ENCODE data around the gene ITPK1.

GRCh38 chr14:93068711-93069110 is 47.0 kb downstream of the ITPK1 start:
- no peak for TF ChIP-seq EZH2phosphoT487 (IDR thresholded peaks at IDR 0.05; ENCODE audit: borderline replicate concordance, low read depth)
- no peak for TF ChIP-seq TCF12 (IDR thresholded peaks at IDR 0.05)
- TF ChIP-seq CTCF (IDR thresholded peaks at IDR 0.05), result no peak
- TF ChIP-seq RAD21 (IDR thresholded peaks at IDR 0.05; ENCODE audit: low read length), result no peak
- no peak for TF ChIP-seq USF1 (IDR thresholded peaks at IDR 0.05; ENCODE audit: borderline replicate concordance, low read depth)
- TF ChIP-seq GABPA (IDR thresholded peaks at IDR 0.05; ENCODE audit: low read depth), result no peak
- no peak for TF ChIP-seq ELF1 (IDR thresholded peaks at IDR 0.05)
- no peak for TF ChIP-seq POLR2AphosphoS5 (IDR thresholded peaks at IDR 0.05; ENCODE audit: low read depth, low read length)
- no peak for TF ChIP-seq SMC3 (IDR thresholded peaks at IDR 0.05; ENCODE audit: low read depth, low read length)
- no peak for TF ChIP-seq SIN3A (IDR thresholded peaks at IDR 0.05; ENCODE audit: borderline replicate concordance, low read depth, low read length)

All from SK-N-SH (cell line).